Transverse colon (tissue), 4 donors: Measurements from ENCODE around the gene SLC4A5.

Experiments
- CTCF ChIP-seq, 5 experiments: fragments of 200-600 bp in 3 of 5; fragments of 450-650 bp in 2 of 5; sonication (generic) in 3 of 5; IDR thresholded peaks; 1 replicate in 2 of 5; 2 replicates in 3 of 5; pipeline ENCODE4 v1.5.1; 2016 to 2017; ENCODE audit warnings: antibody characterized with exemption in 5 of 5, inconsistent platforms in 3 of 5, mild to moderate bottlenecking in 2 of 5, moderate library complexity in 1 of 5
- EP300 ChIP-seq: sonication (generic); formaldehyde crosslinking; IDR thresholded peaks from one replicate; pipeline ENCODE4 v1.6.1; 2017; ENCODE audit warnings: antibody characterized with exemption, low read depth
- POLR2A ChIP-seq: fragments of 450-650 bp; IDR thresholded peaks from one replicate; pipeline ENCODE4 v1.6.1; 2016; ENCODE audit warnings: antibody characterized with exemption, mild to moderate bottlenecking, moderate library complexity
- POLR2AphosphoS5 ChIP-seq, 3 donors: sonication (generic); formaldehyde crosslinking; IDR thresholded peaks; one replicate each; pipeline ENCODE4 v1.6.1; 2016; ENCODE audit warnings: antibody characterized with exemption in 3 of 3

GRCh38 chr2:74235041-74235440, 108.2 kb downstream of the SLC4A5 start:
- TF ChIP-seq CTCF (IDR thresholded peaks at IDR 0.05) (no peak), POLR2A (no peak), EP300 (no peak), POLR2AphosphoS5 (IDR thresholded peaks at IDR 0.05) (no peak)
